HAP-1 (cell line): ENCODE measurements around the gene OR5M3.

Experiments used
- DNase-seq, 2 experiments: peaks; one replicate each; pipeline ENCODE4 v3.0.0-alpha.2; 2016 to 2020; ENCODE audit warnings: low spot score in 2 of 2
- H3K27me3 ChIP-seq: fragments of 250-450 bp; sonication (Bioruptor Pico); 2 replicates; pipeline ENCODE4 v1.5.1; 2020; ENCODE audit warnings: low read depth, mild to moderate bottlenecking, moderate library complexity
- H3K36me3 ChIP-seq: fragments of 250-450 bp; sonication (Bioruptor Pico); replicated peaks from 2 replicates; pipeline ENCODE4 v1.5.1; 2020; ENCODE audit warnings: mild to moderate bottlenecking
- H3K4me1 ChIP-seq: fragments of 250-450 bp; sonication (Bioruptor Pico); 2 replicates; pipeline ENCODE4 v1.5.1; 2020; ENCODE audit warnings: mild to moderate bottlenecking
- H3K4me3 ChIP-seq: fragments of 250-450 bp; sonication (Bioruptor Pico); 2 replicates; pipeline ENCODE4 v1.5.1; 2020; ENCODE audit warnings: mild to moderate bottlenecking, moderate library complexity
- H3K9me3 ChIP-seq: fragments of 250-450 bp; sonication (Bioruptor Pico); 2 replicates; pipeline ENCODE4 v1.5.1; 2020; ENCODE audit warnings: mild to moderate bottlenecking, moderate library complexity
- in situ Hi-C: fragments of 300-500 bp; cut with MboI; formaldehyde crosslinking; loops from 3 replicates; pipeline ENCODE4 v1.14.3; 2020; ENCODE audit warnings: low sequenced_read_pairs, inconsistent platforms, mixed read lengths

The OR5M3 gene

DNA sequence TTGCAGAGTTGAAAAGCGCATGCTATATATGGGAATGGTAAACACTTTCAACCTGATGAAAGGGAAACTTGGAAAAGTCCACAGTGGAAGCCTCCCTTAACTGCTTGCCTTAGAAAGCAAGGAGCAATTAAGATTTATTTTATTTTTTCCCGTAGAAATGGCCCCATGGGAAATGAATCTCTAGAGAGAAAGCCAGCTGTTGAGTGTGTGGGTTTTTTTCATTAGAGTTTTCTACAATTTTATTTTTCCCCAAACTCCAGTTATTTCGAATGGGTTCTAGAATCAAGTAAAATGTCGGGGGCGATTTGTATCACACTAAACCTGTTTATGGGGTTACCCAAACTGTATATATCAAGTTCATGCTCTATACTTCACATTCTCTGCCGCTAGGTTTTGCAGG, at the start of gene OR5M3:
Gene OR5M3 (minus strand): TSS at position 101 of the 400 bp plus-strand sequence. CDS start 2,855 bp downstream, outside the sequence.
- Histone ChIP-seq H3K27me3 (no peaks in the 10 kb centered on the region), H3K4me3 (no peak within 1 kb of the TSS), H3K36me3 (no peaks in the 10 kb centered on the region), H3K9me3 (no peaks in the 10 kb centered on the region; the same call in 1 of the 2 replicates), H3K4me1 (no peaks in the 10 kb centered on the region)
- DNase-seq = no peak
- in situ Hi-C loops = no loop called here

DNA sequence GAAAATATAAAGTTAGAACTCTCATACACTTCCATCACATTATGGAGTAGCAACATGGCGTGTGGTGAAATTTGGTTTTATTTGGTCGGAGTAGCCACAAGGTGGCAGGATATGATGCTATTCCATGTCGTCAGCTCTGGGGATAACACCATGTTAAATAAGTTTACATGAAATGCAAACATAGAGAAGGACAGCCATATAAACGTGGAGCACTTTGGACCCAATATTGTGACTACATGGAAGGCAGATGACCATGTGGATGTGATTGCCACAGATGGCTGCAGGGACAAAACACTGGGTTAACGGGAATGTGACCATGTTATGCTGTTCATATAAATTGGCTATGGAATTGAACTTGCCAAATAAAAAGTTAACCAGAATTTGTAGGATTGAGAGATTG, 48.9 kb upstream of the OR5M3 start:
- no peaks in the 10 kb centered on the region for H3K9me3 ChIP-seq
- no peaks in the 10 kb centered on the region for H3K36me3 ChIP-seq
- H3K4me3 ChIP-seq = no peak overlapping the region
- no peaks in the 10 kb centered on the region for H3K4me1 ChIP-seq
- no peaks in the 10 kb centered on the region for H3K27me3 ChIP-seq
- DNase-seq = no peak
- in situ Hi-C loops = no loop called here

DNA sequence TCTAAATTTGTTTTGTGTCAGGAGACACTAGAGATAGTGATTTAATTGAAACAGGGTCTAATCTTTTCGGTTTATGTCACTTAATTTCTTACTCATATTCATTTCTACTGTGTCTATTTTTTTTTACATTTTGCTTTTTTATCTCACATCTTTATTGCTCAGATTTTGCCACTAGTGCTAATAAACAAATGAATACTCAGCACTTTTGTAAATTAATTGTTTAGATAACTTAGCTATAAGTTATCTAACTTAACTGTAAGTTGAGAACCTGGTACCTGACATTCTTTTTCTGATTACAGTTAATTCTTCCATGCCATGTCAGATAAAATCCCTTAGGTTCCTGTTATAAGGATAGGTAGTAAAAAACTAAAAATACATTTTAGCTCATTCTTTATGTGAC, 40.1 kb upstream of the OR5M3 start:
- H3K9me3 ChIP-seq = no peaks in the 10 kb centered on the region
- H3K27me3 ChIP-seq = no peaks in the 10 kb centered on the region
- H3K4me3 ChIP-seq = no peak overlapping the region
- H3K4me1 ChIP-seq = no peaks in the 10 kb centered on the region
- H3K36me3 ChIP-seq = no peaks in the 10 kb centered on the region
- DNase-seq = no peak
- in situ Hi-C loops = no loop called here

DNA sequence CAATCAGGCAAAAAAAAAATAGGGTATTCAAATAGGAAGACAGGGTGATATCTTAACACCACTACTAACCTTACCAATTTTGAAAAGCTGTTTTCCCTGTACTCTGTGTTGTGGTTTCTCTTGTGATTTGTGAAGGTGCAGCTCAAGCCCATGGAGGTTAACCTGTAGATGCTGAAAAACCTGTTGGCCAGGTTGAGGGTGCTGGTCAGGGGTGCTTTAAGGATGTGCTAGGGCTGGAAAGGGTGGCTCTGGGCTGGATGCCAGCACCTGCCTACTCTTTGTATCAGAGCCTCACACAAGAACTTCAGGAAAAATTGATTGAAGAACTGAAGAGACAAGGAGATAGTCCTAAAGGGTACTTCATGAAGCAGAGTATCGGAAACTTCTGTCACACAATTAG, 36.3 kb upstream of the OR5M3 start:
- no peak overlapping the region for H3K4me3 ChIP-seq
- no peaks in the 10 kb centered on the region for H3K9me3 ChIP-seq
- no peaks in the 10 kb centered on the region for H3K27me3 ChIP-seq
- H3K36me3 ChIP-seq = no peaks in the 10 kb centered on the region
- in situ Hi-C loops = no loop called here
- no peak for DNase-seq
- H3K4me1 ChIP-seq = no peaks in the 10 kb centered on the region

DNA sequence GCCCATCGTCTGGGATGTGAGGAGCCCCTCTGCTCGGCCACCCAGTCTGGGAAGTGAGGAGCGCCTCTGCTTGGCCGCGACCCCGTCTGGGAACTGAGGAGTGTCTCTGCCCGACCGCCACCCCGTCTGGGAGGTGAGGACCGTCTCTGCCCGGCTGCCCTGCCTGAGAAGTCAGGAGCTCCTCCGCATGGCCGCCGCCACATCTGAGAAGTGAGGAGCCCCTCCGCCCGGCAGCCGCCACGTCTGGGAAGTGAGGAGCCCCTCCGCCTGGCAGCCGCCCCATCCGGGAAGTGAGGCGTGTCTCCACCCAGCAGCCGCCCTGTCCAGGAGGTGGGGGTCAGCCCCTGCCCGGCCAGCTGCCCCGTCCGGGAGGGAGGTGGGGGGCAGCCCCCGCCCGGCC, 23.9 kb upstream of the OR5M3 start:
- Histone ChIP-seq H3K4me3 (no peak overlapping the region), H3K9me3 (no peaks in the 10 kb centered on the region), H3K36me3 (no peaks in the 10 kb centered on the region), H3K4me1 (no peaks in the 10 kb centered on the region), H3K27me3 (no peaks in the 10 kb centered on the region)
- no peak for DNase-seq
- in situ Hi-C loops = no loop called here

DNA sequence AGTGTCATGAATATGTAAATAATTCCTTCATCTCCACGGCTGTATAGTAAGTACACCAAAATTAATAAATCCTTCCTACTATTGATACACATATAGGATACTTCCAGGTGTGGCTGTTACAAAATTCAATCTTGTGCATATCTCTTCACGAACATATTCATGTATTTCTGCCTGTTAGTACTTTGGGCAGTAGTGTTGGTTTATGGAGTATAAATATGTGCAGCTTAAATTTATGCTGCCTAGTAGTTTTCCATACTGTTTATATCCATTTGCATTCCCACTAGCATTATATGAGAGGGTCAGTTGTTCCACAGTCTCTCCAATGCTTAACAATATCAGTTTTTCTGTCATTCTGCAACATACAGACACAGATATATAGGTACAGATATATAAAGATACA, 22.0 kb upstream of the OR5M3 start:
- in situ Hi-C loops = no loop called here
- no peaks in the 10 kb centered on the region for H3K36me3 ChIP-seq

DNA sequence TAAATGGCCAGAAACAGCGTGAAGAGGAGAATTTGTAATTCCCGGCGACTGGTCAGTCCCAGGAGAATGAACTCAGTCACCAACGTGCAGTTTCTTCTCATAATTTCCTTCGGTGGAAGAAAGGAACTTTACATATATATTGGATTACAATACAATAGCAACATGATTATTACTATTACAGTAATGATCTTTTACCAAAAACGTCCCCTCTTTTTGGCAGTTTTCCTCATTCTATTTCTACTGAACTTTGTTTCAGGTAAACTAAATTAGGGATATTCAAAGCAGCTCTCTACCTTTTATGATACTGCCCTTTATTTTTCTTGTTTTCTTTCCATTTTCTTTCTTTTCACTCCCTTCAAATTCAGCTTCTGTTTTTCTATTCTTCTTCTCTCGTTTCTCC, 18.1 kb upstream of the OR5M3 start, which contains the start of gene OR5M8:
Gene OR5M8 (minus strand): TSS at position 101 of the 400 bp plus-strand sequence. CDS start 0 bp downstream, at position 101.
- in situ Hi-C loops = no loop called here
- H3K4me3 ChIP-seq = no peak within 1 kb of the TSS
- H3K27me3 ChIP-seq = no peaks in the 10 kb centered on the region
- DNase-seq = no peak
- no peaks in the 10 kb centered on the region for H3K4me1 ChIP-seq
- H3K36me3 ChIP-seq = no peaks in the 10 kb centered on the region
- no peaks in the 10 kb centered on the region for H3K9me3 ChIP-seq

More for the DNA sequence above, 22.0 kb upstream of the OR5M3 start:
- DNase-seq = no peak
- H3K4me1 ChIP-seq = no peaks in the 10 kb centered on the region
- H3K4me3 ChIP-seq = no peak overlapping the region
- no peaks in the 10 kb centered on the region for H3K27me3 ChIP-seq
- no peaks in the 10 kb centered on the region for H3K9me3 ChIP-seq

DNA sequence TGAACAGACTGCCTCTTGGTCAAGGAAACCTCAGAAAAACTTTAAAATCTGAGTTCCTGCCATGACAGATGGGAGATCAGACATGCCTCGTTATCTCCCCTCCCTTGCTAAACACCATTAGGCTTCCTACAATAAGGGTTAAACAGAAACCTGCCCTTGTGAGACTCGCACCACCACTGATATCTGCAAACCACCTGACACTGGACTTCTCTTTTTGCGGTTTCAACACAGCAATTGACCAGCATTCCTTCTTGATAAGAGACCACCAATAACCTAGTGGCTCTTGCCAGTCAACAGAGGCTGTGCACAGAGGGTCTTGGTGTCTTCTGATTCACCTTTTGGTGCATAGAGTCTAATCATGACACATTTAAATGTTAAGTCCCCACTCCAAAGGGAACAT, 13.6 kb upstream of the OR5M3 start:
- in situ Hi-C loops = no loop called here
- Histone ChIP-seq H3K4me3 (no peak overlapping the region), H3K27me3 (no peaks in the 10 kb centered on the region), H3K4me1 (no peaks in the 10 kb centered on the region), H3K9me3 (no peaks in the 10 kb centered on the region), H3K36me3 (no peaks in the 10 kb centered on the region)
- no peak for DNase-seq

DNA sequence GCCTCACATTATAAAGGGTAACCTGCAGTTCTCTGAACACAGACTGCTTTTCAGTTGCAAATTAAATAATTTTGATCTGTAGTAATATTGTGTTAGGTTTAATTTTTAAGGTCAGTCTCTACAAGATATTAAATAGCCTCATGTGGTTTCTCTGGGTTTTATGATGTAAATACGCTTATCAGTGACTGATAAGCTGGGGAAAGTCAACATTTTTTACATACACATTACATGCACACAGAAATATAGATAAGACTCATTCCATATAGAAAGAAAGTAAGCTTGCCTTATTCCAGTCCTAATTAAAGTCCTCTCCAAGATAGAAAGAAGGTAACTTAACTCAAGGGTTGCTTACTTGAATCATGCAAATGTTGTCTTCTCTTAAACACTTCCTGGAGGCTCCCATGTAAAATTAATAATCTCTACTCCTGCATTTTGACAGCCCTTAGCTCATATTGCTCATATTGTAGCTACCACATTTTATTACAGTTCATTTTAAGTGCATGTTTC, 1.6 kb upstream of the OR5M3 start:
- no peaks in the 10 kb centered on the region; the same call in 1 of the 2 replicates for H3K9me3 ChIP-seq
- DNase-seq = no peak
- in situ Hi-C loops = no loop called here
- H3K4me1 ChIP-seq = no peaks in the 10 kb centered on the region
- no peaks in the 10 kb centered on the region for H3K36me3 ChIP-seq
- no peak overlapping the region for H3K4me3 ChIP-seq
- no peaks in the 10 kb centered on the region for H3K27me3 ChIP-seq

DNA sequence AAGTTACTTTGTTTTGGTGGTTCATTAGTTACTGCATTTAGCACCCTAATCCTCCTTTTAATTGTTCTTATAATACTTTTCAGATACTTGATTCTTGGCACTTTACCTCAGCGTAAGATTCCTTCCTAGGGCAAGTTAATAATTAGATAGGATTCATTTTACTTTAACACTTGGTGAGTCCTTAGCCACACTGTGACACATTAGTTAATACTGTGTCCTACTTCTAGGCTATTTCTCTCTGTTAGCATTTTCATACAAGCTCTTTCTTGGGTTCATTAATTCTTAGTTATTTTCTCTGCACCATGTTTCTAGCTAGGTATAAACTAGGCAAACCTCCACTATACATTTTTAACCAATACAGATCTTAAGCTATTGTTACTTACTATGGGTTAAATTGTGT, 16.1 kb downstream of the OR5M3 start:
- DNase-seq = no peak
- no peaks in the 10 kb centered on the region; the same call in 1 of the 2 replicates for H3K9me3 ChIP-seq
- no peak overlapping the region for H3K4me3 ChIP-seq
- H3K4me1 ChIP-seq = no peaks in the 10 kb centered on the region
- in situ Hi-C loops = no loop called here
- H3K27me3 ChIP-seq = no peaks in the 10 kb centered on the region
- no peaks in the 10 kb centered on the region for H3K36me3 ChIP-seq

DNA sequence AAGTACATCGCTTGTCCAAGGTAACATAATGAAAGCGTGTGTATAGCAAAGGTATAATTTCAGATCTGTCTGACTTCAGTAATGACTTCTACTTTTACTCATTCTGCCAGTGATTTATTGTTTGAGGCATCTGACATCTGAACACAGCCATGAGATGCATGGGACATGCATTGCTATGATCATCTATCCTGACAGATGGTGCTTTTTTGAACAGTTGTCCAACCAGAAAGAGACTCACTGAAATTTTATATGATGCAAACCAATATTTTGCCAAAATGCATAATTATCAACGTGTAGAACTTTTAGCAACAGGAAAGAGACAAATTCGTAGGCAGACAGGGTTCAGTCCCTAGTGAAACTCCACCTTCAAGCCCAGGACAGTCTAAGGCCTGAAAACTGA, 19.6 kb downstream of the OR5M3 start:
- Histone ChIP-seq H3K4me1 (no peaks in the 10 kb centered on the region), H3K4me3 (no peak overlapping the region), H3K27me3 (no peaks in the 10 kb centered on the region), H3K9me3 (no peaks in the 10 kb centered on the region), H3K36me3 (no peaks in the 10 kb centered on the region)
- no peak for DNase-seq
- in situ Hi-C loops = no loop called here
